GM19324 (cell line): ENCODE measurements around the gene GLRB.
"Not testable (repeated sequence)": the region's sequence is repeated elsewhere in the genome, so short reads cannot be mapped to it uniquely, and the experiment has no call there.

Experiments
- ATAC-seq: cut with Tn5 transposase; IDR thresholded peaks from one replicate; pipeline ENCODE4 v1.9.1; 2021; ENCODE audit warnings: mild to moderate bottlenecking, moderate library complexity; ENCODE audit not compliant: unreplicated experiment, low FRiP score

GLRB gene

DNA sequence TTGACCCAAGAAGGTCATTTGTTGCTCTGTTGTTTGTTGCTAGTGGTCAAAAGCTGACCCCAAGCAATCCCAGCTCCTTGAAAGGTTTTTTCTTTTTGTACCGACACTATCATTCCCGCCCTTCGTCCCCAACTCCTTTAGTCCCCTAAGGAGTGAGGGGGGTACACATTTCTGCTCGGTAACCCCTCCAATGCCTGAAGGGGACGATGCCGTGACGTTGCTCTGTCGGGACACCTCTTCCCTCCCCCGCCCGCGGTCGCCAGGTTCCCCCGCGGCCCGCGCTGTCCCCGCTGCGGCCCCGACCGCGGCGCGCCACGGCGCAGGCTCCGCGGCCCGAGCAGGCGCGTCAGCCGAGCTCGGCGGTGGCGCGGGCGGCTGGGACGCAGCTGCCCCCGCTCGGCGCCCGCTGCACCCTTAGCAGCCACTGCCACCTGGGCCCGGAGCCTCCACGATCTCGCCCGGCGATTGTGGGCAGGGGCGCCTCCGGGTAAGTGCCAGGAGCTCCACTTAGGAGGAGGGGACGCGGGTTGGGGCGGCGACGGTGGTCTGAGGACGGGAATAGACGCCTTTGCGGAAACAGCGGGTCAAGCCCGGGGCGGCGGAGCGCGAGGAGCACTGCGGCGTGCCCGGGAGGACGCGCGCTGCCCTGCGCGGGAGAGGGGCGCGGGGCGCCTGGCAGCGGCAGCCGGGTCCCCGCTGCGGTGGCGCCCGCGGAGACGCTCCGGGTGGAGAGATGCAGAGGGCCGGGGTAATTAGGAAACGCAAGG lies at the start of gene GLRB:
Gene GLRB, plus strand, starts transcription at position 340 of the 767 bp plus-strand sequence. CDS start 1,875 bp downstream, outside the sequence.
- no peak for ATAC-seq

- no peak for ATAC-seq
Observed at GRCh38 chr4:157035471-157035870, 40.5 kb upstream of the GLRB start.

DNA sequence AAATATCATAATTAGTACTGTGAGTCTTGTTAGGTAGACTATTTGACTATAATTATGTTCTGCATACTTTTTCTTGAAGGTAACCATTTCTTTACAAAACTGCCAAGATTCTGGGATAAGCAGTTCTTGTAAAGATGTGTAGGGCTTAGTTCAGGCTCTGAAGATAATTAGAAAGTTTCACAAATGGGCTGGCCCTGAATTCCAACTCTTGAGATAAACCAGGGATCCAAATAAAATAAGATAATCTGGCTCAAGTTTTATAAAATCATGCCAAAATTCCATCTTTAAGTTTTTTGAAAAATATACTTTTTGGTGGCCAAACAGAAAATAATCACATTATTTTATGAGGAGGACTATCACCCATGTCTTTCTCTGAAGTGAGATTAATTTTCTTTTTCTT lies 35.5 kb upstream of the GLRB start:
- ATAC-seq: no peak

- no peak for ATAC-seq
Observed at GRCh38 chr4:157043131-157043530, 32.8 kb upstream of the GLRB start.

GRCh38 chr4:157045507-157046127 lies 30.3 kb upstream of the GLRB start:
- peak; percentile 66 for ATAC-seq

DNA sequence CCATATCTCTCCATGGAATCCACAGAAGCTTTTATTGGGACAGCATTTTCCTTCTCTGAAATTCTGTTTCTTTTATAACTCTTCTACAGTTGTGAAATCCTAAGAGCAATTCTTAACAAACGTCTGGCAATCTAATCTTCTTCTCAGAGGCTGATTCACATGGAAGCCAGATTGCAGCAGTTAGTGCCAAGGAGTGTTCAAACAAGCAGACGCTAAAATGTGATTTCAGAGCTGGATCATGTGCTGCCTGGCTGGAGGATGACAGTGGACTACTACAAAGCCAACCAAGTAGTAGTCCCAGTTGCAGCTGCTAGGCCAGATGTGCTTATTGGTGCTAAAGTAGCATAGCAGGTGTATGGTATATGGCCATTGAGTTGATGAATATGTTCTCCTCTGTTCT lies 27.7 kb upstream of the GLRB start:
- no peak for ATAC-seq

DNA sequence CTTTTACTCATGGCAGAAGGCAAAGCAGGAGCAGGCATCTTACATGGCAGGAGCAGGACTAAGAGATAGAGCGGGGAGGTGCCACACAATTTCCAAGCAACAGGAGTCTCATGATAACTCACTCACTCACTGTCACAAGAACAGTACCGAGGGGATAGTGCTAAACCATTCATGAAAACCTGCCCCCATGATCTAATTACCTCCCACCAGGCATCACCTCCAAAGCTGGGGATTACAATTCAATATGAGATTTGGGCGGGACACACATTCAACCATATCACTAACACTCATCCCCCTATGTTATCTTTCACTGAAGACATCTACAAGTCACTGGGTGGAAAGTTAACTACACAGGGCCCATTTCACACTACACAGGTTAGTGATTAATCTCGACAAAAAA lies 25.4 kb upstream of the GLRB start:
- ATAC-seq: no peak

GRCh38 chr4:157052429-157053040 lies 23.4 kb upstream of the GLRB start:
- ATAC-seq: no peak

GRCh38 chr4:157057218-157057617 lies 18.7 kb upstream of the GLRB start:
- no peak for ATAC-seq

- ATAC-seq: not testable (repeated sequence)
Observed at GRCh38 chr4:157058899-157059298, 17.1 kb upstream of the GLRB start.

DNA sequence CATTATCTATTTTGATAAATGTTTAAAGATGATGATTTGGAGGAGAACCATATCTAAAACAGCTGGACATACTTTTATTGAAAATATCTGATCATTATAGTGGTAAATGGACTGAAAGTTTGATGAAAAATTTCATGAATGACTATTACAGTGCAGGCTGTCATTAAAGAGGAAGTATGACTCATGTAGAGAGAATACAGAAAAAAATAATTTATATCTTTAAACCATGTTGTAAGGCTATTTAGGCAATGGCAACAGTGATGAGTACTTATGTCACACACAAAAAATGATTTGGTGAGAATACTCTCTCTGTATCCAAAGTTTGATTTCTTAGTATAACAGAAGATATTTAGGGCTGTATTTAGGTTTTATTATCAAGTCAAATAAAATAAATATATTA lies 3.9 kb upstream of the GLRB start:
- ATAC-seq: no peak

DNA sequence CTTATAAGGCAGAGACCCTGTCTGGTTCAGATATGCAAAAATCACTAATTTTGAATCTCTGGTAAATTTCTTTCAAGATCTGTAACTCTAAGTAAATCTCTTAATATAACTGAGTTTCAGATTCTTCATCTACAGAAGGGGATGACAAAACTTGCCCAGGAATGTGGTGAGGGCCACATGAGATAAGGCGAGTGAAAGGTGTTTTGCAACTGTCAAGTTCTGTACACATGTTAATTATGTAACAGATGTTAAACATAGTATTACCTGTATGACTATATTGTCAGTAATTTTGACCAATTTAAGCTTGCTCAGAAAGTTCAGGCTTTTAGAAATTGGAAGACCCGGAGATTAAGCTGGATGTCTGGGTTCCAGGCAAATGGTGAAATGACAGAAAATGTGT lies 549 bp upstream of the GLRB start:
- ATAC-seq: no peak

- no peak for ATAC-seq
Observed at GRCh38 chr4:157076578-157076947, 613 bp downstream of the GLRB start.

GRCh38 chr4:157079441-157079840 lies 3.5 kb downstream of the GLRB start:
- no peak for ATAC-seq

DNA sequence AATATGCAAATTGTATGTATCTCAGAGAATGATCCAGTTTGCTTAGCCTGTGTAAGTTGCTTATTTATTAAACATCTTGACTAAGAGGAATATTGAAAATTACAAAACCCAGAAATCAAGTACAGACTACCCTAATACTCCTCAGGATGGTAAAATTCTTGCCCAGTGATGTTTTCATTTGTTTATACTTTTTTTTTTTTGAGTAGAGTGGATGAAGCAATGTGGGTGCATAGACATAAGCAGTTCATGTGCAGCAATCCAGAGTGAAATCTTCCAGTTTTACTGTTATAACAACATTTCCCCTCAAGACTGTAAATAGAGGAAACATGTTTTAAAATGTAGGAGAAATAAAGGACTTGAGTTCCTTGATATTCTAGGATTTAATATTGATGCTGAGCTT lies 4.7 kb downstream of the GLRB start:
- no peak for ATAC-seq

GRCh38 chr4:157095716-157096115 lies 19.8 kb downstream of the GLRB start:
- no peak for ATAC-seq

DNA sequence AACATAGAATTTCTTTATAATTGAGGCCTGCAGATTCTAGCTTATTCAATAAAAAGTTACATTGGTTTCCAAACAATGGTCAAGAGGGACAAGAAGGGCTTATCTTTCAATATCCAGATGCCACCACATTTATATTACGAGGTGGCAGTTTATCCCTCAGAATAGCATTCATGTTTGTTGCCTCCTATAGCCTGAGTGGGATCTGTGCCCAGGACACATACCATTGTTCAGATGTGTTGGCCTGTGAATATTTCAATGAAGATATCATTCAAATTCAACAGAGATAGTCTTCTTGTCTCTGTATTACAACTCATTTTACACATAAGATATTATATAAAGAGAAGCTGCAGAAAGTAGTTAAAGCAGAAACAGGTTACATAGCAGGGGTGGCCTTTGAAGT lies 20.5 kb downstream of the GLRB start:
- no peak for ATAC-seq

DNA sequence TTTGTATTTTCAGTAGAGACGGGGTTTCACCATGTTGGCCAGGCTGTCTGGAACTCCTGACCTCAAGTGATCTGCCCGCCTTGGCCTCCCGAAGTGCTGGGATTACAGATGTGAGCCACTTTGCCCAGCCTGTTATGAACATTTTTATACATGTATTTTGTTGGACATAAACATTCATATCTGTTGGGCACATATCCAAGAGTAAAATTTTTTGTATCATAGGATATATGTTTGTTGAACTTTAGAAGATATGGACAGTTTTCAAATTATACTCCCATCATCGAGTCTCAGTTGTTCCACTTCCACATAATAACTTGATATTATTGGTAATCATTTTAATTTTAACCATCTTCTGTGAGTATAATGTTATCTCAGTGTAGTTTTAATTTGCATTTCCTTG lies 23.6 kb downstream of the GLRB start:
- ATAC-seq: no peak

GRCh38 chr4:157104541-157104940 lies 28.6 kb downstream of the GLRB start:
- no peak for ATAC-seq

DNA sequence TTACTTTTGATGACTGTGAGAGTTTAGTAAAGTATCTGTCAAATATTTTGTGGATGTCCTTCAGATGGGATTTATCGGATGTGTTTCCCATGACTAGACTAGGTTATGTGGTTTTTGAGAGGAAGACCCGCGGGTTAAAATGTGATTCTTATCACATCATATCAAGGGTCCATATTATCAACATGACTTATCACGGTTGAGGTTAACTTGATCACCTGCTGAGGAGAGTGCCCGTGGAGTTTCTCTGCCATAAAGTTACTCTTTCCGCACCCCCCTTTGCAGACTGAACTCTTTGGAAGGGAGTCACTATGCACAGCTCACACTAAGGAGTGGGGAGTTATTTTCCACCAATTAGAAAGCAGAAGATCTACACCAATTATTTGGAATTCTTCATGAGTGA lies 38.7 kb downstream of the GLRB start:
- ATAC-seq: no peak

DNA sequence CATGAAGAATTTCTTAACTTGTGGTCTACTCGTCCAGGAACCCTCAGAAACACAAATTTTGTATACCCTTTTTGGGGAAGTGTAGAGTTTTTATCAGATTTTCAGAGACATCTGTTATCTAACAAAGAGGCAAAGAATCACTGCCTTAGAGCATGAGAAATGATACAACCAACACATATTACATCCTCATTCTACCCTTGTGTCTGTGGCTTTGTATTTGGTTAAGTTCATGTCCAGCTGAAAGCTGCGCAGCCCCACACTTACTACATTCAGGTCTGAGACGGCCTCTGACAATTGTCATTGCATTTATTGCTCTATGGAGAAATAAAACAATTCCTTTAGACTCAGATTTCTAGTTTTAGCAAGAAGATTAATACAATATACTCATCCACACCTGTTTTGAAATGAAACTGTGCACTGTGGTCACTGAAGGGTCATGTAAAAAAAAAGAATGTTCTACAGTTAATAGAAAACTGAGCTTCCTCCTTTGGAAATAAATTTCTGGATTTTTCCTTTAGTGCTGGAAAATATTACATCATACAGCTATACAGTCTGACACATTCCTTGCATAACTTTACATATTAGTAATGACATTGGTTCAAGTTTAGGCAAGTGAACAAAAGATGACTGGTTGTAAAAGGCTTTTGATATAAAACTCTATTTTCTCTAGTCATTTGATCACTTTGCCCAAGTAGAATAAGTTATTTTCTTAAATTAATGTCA lies 39.8 kb downstream of the GLRB start:
- no peak for ATAC-seq
